Middle frontal gyrus (tissue), 1 donor: ENCODE measurements around the gene NOL12.
"Not testable (repeated sequence)": the region's sequence is repeated elsewhere in the genome, so short reads cannot be mapped to it uniquely, and the experiment has no call there.

Experiments
- DNase-seq: peaks from one replicate; pipeline ENCODE4 v3.0.0-alpha.2; 2015; ENCODE audit warnings: low spot score; ENCODE audit errors: extremely low spot score

NOL12 gene

DNA sequence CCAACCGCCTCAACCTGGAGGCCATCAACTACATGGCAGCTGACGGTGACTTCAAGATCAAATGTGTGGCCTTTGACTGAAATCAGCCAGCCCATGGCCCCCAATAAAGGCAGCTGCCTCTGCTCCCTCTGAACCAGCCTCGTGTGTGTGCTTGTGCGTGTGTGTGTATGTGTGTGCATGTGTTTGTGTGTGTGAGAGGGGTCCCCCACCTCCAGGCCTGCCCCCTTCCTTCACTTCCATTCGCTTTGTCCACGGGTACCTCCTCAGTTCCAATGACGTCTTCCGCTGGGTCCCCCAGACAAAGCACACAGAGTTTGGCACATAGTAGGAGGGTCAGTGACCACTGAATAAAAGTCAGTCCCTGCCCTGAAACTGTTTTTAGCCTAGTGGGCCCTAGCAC lies 6.5 kb upstream of the NOL12 start:
- DNase-seq = no peak

- DNase-seq = no peak
These were observed 5.8 kb upstream of the NOL12 start for GRCh38 chr22:37680191-37680851.

DNA sequence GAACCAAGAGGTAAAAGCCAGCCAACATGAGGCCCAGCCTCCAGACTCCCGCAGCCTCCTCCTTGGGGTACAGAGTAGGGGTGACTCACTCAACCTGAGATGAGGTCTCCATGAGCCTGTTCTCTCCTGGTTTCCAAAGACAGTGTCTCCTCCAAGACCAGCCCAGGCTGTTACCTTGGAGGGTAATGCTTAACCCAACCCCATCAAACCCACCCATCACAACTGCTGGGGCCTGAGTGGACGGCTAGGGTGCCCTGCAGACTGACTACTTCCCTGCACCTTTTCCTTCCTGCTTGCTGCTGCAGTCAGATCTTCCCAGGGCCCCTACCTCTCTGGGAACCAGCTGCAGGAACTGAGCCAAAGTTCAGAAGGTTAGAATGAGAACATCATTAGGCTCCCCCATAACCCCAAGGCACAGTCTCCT lies 5.1 kb upstream of the NOL12 start:
- DNase-seq = no peak

DNA sequence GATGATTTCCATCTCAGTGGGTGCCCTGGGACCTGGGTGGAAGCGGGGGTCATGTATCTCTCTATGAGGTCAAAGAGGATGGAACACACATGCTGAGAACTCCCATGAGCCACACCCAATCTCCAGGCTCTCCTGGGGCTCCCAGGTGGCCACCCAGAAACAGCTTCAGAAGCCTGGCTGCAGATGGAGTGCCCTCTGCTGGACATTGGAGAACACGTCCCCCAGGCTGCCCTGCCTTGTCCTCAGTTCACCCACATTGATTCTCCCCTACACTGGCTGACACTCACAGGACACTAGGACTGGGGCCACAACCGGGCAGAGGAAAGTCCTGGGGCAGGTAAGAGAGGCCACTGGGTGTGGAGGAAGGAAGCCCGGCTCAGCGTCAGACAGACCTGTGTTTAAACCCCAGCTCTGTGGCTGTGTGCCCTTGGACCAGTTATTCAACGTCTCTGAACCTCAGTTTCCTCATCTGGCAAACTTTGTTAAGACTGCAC lies 4.5 kb upstream of the NOL12 start:
- no peak for DNase-seq

DNA sequence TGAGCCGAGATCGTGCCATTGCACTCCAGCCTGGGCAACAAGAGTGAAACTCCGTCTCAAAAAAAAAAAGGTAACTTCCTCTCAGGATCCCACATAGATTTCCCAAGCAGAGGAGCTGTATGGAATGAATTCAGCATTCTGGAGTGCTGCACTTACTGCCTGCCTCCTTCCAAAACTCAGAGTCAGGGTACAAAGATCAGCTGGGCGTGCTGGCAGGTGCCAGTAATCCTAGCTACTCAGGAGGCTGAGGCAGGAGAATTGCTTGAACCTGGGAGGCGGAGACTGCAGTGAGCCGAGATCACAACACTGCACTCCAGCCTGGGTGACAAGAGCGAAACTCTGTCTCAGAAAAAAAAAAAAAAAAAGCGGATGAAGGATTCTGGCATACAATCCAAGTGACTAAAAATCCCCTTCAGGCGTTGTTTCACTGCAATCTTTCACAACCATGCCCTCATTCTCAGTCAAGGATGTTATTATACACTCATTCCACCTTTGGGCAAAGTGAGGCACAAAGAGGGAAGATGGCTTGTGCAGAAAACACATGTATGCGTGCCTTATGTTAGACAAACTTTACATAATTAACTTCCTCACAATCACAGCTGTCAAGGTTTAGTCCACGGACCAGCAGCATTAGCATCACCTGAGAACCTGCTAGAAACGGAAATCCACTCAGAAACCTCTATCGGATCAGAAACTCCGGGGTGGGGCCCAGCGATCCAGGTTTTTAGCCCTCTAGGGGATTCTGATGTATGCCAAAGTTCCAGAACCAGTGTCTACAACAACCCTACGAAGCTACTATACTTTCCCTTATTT lies 1.1 kb upstream of the NOL12 start:
- no peak for DNase-seq

DNA sequence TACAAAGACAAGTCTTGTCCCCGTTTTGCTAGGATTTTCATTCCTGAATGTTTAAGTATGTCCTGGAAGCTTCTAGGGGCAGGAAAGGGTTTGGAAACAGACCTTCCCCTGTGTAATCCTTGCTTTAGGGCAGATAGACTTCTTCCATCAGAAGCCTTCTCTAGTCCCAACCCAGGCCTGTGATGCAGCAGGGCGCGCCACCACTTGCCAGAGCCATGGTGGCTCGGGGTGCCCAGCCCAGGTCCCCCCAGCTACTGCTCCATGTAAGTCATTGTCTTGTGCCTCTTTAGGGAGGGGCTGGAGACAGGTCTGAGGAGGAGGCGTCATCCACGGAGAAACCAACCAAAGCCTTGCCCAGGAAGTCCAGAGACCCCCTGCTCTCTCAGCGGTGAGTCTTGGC lies 4.3 kb downstream of the NOL12 start:
- no peak for DNase-seq

GRCh38 chr22:37690901-37691504 lies 4.9 kb downstream of the NOL12 start:
- no peak for DNase-seq

DNA sequence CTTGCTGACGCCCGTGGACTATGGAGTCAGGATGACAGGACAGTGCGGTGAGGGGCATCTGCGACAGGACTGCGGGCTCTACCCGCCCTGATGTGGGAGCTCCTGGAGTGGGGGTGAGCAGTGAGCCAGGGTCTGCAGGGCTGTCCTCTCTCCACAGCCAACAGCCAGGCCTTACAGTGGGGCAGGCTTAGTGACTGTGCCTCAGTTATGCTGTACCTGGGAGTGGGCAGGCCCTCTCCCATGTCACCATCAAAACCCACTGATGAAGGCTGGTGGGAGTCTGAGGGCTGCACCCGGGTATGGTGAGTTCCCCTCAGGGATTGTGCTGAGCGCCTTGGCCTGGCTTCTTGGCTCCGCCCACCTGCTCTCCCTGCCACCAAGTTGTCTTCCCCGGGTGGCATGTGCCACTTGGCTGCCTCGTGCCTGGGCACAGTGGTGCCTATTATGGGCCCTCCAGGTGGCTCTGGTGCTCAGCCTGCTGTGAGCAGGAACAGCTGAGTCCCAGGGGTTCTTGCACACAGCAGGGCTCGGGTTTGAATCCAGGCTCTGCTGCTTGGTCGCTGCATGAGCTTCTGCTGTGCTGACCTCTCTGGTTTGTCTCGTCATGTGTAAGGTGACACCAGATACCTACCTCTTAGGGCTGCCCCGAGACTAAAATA lies 6.6 kb downstream of the NOL12 start:
- DNase-seq = no peak

GRCh38 chr22:37694131-37694530 lies 8.0 kb downstream of the NOL12 start:
- DNase-seq = not testable (repeated sequence)

- DNase-seq = not testable (repeated sequence)
These were observed 10.1 kb downstream of the NOL12 start for GRCh38 chr22:37696260-37696656.

DNA sequence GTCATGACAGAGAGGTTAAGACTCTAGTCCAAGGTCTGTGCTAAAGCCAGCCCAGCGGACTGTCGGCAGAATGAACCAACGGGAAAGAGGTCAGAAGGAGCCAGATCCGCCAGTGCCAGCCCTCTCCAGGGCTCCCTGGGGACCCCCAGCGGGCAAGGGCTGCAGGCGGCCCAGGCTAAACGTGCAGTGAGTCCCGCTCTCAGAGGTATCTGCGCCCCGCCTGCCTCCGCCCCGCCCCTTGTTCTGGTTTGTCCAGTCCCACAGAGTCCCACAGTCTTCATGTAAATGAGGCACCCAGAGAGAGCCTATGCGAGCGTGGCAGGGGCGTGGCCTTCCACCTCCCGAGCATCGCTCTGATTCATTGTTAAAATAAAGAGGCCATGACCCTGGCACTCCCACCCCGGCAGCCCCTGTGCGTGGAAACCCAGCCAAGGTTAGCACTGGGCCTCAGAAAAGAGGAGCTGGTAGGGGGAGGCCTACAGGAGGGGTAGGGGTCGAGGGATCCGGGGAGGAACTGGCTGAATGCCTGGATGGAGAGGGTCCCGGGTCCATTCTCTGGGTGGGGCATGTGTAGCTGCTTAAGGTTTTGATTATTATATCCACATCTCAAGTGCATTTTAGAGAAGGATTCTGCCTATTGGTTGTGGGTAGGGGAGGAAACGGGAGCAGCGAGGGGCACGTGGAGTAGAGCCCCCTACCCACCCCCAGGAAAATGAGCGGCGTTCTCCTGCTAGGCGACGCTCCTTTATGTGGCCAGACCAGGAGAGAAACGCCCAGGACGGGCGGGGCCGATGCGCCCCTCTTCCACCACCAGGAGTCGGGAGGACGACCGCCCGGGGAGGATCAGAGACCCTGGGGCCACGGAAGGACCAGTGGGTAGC lies 10.8 kb downstream of the NOL12 start, which contains the start of gene TRIOBP:
TRIOBP (plus strand) TSS at position 392 of the 881 bp plus-strand sequence. CDS start 4,318 bp downstream, outside the sequence.
- peak; percentile 3 for DNase-seq

DNA sequence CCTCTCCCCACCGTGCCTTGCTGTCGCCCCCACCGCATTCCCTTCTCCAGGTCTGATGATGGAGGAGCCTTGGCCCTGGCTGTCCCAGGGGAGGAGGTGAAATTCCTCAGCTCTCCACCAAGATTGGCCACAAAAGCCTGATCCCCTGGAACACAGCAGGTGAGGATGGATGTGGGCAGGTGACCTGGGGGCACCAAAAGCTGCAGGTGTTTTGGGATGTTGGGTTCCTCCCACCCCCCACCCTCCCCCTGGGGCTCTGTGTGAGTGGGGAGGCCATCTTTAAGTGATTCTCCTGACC lies 11.3 kb downstream of the NOL12 start:
- DNase-seq = no peak

DNA sequence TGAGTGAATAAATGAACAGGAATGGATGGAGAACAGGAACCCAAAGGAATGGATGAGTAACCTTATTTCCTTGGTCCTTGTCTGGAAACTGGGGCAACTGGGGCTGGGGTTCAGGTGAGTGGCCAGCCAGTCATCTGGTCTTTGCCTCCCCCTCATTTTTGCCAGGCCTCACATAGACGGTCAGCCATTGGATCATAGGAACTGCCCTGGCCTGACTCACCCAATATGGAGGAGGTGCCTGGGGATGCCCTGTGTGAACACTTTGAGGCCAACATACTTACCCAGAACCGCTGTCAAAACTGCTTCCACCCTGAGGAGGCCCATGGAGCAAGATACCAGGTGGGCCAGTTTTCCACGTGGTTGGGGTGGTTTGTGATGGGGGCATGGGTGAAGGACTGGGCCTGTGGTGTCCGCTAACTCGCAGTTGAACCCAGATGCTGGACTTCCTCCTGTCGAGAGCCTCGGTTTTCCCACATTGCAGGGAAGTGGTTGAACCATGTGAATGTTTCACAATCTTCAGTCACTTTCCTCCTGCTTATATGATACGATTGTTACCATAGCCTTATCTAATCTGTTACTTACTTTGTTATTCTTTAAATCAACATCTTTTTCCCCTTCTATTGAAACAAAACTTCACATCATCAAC lies 15.1 kb downstream of the NOL12 start:
- no peak for DNase-seq

GRCh38 chr22:37703906-37704305 lies 17.8 kb downstream of the NOL12 start:
- DNase-seq = no peak

DNA sequence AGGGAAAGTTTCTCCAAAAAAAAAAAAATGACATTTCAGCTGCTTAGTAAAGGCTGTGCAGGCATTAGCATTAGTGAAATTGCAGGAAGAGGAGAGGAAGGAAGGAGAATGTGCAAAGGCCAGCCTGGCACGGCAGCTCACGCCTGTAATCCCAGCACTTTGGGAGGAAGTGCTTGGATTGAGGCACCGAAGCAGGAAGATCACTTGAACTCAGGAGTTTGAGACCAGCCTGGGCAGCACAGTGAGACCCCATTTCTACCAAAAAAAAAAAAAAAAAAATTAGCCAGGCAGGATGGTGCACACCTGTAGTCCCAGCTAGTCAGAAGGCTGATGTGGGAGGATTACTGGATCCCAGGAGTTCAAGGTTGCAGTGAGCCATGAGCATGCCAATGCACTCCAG lies 18.5 kb downstream of the NOL12 start:
- no peak for DNase-seq

DNA sequence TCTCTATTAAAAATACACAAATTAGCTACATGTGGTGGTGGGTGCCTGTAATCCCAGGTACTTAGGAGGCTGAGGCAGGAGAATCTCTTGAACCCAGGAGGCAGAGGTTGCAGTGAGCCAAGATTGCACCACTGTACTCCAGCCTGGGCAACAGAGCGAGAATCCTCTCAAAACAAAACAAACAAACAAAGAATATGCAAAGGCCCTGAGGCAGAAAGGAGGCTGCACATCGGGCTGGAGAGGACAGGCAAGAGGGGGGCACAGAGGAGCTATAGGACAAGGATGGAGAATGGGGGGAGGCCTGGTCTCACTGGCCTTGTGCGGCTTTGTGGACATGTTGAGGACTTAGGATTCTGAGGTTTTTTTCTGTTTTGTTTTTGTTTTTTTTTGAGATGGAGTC lies 19.1 kb downstream of the NOL12 start:
- no peak for DNase-seq

- no peak for DNase-seq
These were observed 22.7 kb downstream of the NOL12 start for GRCh38 chr22:37708580-37709444.

DNA sequence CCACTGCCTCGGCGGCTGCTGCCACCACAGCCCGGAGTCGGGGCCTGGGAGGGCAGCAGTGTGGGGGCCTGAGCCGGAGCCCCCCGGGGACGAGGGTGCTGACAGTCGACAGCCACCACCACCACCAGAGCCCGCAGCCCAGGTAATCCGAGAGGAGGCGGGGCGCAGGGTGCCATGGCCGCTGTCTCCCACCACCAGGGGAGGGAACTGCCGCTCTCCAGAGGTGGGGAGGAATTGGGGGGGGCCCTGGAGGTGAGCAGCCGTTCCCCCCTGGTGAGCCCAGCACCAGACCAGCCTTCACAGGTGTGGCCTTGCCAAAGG lies 23.3 kb downstream of the NOL12 start:
- DNase-seq = no peak

GRCh38 chr22:37710675-37711074 lies 24.5 kb downstream of the NOL12 start:
- DNase-seq = no peak

DNA sequence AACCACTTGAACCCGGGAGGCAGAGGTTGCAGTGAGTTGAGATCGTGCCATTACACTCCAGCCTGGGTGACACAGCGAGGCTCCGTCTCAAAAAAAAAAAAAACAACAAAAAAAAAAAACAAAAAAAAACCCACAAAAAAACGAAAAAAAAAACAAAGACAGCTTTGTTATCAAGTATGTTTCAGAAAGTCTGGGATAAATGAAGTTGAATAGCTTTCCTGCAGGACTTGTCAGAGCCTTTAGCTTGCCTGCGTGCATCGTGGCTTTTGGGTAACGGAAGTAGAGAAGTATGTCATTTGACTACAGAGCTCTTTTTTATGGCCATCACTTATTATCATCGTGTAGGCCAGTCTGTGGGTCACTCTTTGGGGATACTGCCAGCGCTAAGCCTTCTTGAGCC lies 25.3 kb downstream of the NOL12 start:
- DNase-seq = no peak
